ENCODE measurements around the gene DMXL2.
"Not testable (repeated sequence)": the region's sequence is repeated elsewhere in the genome, so short reads cannot be mapped to it uniquely, and the experiment has no call there.

DMXL2 gene

GRCh38 chr15:51568939-51569784 is 53.4 kb downstream of the DMXL2 start:
- H3K27me3 Mint-ChIP-seq, H3K4me3 Mint-ChIP-seq, H3K4me1 Mint-ChIP-seq, DNase-seq, ATAC-seq, H3K27ac Mint-ChIP-seq: not testable (repeated sequence)
- peaks cover 16 to 19% of the 10 kb centered on the region in 2 donors for H3K9me3 Mint-ChIP-seq

GRCh38 chr15:51561271-51561670 is 61.3 kb downstream of the DMXL2 start:
- Mint-ChIP-seq H3K9me3 (no peaks in the 10 kb centered on the region), H3K27me3 (no peaks in the 10 kb centered on the region), H3K4me3 (no peak overlapping the region), H3K27ac (no peak overlapping the region), H3K4me1 (no peaks in the 10 kb centered on the region)
- ATAC-seq (no peak), DNase-seq (no peak)

DNA sequence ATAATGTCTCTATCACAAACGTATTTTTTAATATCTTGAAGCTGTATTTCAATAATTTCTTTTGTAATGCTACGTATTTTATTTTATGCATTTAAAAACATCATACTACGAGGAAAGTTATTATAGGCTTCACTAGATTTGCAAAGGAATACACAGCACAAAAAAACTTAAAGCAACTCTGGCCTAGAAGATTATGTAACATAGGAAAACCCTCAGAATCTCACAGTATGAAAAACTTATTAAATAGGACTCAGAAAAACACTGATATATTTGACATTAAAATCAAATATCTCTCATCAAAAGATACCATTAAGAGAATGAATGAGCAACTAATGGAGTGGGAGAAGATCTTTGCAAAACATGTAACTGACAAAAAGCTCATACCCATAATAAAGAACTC is 63.7 kb downstream of the DMXL2 start:
- Mint-ChIP-seq H3K4me1 (no peaks in the 10 kb centered on the region), H3K27me3 (no peaks in the 10 kb centered on the region), H3K4me3 (no peak overlapping the region), H3K9me3 (no peaks in the 10 kb centered on the region), H3K27ac (no peak overlapping the region)
- no peak for DNase-seq
- no peak for ATAC-seq

DNA sequence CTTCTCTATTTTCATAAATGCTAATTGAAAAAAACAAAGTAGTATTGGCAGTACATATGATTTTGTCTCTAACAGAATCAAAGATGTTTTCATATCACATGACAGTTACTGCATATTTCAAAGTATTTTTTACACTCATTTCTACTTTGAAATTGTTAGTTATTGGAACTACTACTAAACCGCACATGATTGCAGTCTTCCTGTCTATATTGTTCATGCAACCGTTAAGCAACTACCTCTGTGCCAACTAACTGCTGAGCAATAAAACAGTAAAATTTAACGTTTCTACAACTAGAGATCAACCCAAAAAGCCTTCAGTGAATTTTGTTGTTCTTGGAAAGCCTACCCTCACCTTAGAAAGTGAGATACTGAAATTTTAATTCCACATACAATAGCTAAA is 64.2 kb downstream of the DMXL2 start:
- Mint-ChIP-seq H3K9me3 (no peaks in the 10 kb centered on the region), H3K27ac (no peak overlapping the region), H3K4me3 (no peak overlapping the region), H3K4me1 (no peaks in the 10 kb centered on the region), H3K27me3 (no peaks in the 10 kb centered on the region)
- no peak for ATAC-seq
- no peak for DNase-seq

DNA sequence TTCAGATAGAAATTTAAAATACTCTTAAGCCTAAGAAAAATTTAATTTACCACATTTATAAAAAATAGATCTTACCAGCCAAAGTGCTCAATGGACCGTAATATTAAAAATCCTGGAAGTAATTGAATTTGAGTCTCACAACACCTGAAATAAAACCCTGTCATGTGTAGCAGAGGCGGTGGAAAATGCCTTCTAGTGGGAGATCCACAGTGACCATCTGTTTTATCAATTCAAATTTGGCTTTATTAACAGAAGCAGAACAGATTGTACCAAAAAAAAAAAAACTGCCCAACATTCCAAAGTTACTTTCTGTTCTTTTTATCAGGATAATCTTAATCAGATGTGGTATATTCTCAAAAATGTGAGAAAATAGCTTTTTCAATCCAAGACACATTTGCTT is 71.7 kb downstream of the DMXL2 start:
- Mint-ChIP-seq H3K27ac (peak overlapping the region in 1 of 2 donors; percentile 20), H3K27me3 (no peaks in the 10 kb centered on the region), H3K4me1 (peaks cover 9% of the 10 kb centered on the region), H3K4me3 (no peak overlapping the region), H3K9me3 (no peaks in the 10 kb centered on the region)
- DNase-seq (no peak), ATAC-seq (no peak)

- no peak for ATAC-seq
- Mint-ChIP-seq H3K27me3 (no peaks in the 10 kb centered on the region), H3K9me3 (no peaks in the 10 kb centered on the region), H3K4me1 (peaks cover 9% of the 10 kb centered on the region), H3K4me3 (no peak overlapping the region), H3K27ac (no peak overlapping the region)
- no peak for DNase-seq
Measured at GRCh38 chr15:51547656-51548055, 74.9 kb downstream of the DMXL2 start.

DNA sequence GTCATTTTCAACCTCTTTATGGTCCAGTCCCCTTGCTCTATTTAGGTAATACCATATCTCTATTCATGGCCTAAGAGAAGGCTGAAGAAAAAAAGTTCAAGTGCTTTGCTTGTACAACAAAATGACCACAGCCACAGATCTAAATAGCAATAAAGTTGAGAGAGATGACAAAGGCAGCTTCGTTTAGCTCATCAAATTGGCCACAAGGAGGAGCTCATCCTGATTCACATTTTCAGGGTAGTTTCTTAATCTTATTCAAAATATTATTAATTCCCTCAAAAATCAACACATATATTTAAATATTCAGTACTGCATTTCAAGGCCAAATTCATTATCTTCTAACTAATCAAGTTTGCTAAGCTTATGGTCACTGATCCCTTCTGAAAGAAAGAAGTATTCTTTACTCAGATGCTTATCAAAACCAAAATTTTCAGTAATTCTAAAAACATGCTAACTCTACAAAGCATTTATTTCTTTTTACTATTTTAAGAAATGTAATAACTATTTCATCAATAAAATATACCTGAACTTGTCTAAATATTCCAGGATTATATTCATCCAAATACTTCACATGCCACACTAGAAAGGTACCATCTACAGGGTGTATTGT is 85.5 kb downstream of the DMXL2 start:
- no peak overlapping the region for H3K4me3 Mint-ChIP-seq
- no peak overlapping the region for H3K27ac Mint-ChIP-seq
- no peak for ATAC-seq
- no peaks in the 10 kb centered on the region for H3K4me1 Mint-ChIP-seq
- peaks cover 0 to 2% of the 10 kb centered on the region in 2 donors for H3K9me3 Mint-ChIP-seq
- no peaks in the 10 kb centered on the region for H3K27me3 Mint-ChIP-seq
- DNase-seq: no peak

GRCh38 chr15:51533672-51534398 is 88.7 kb downstream of the DMXL2 start:
- Mint-ChIP-seq H3K4me1 (no peaks in the 10 kb centered on the region), H3K4me3 (no peak overlapping the region), H3K27me3 (no peaks in the 10 kb centered on the region), H3K27ac (no peak overlapping the region), H3K9me3 (peaks cover 0 to 8% of the 10 kb centered on the region in 2 donors)
- ATAC-seq: no peak
- no peak for DNase-seq

- ATAC-seq: no peak
- no peaks in the 10 kb centered on the region for H3K4me1 Mint-ChIP-seq
Measured at GRCh38 chr15:51526955-51527354, 95.6 kb downstream of the DMXL2 start.

DNA sequence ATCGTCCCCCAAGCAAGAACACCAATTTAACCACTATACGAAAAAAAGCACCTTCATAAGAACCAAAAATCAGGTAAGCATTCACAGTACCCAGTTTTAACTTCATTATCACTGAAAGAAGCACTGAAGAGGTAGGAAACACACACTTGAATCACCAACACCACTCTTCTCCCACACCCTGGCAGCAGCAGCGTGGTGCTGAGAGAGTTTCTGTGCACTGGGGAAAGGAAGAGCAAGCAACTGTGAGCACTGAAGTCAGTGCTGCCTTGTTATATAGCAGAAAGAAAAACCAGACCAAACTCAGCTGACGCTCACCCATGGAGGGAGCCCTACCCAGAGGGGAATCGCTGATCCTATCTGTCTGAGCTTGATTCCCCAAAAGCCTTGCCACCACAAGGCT is 98.2 kb downstream of the DMXL2 start:
- H3K4me3 Mint-ChIP-seq: no peak overlapping the region
- ATAC-seq (no peak), DNase-seq (no peak)
- peaks cover 17 to 29% of the 10 kb centered on the region in 2 donors for H3K9me3 Mint-ChIP-seq
- no peaks in the 10 kb centered on the region for H3K4me1 Mint-ChIP-seq
- H3K27ac Mint-ChIP-seq: no peak overlapping the region
- H3K27me3 Mint-ChIP-seq: no peaks in the 10 kb centered on the region

More at GRCh38 chr15:51526955-51527354, 95.6 kb downstream of the DMXL2 start:
- H3K27me3 Mint-ChIP-seq: no peaks in the 10 kb centered on the region
- DNase-seq: no peak
- H3K27ac Mint-ChIP-seq: no peak overlapping the region
- H3K4me3 Mint-ChIP-seq: no peak overlapping the region
- H3K9me3 Mint-ChIP-seq: peaks cover 22 to 29% of the 10 kb centered on the region in 2 donors

DNA sequence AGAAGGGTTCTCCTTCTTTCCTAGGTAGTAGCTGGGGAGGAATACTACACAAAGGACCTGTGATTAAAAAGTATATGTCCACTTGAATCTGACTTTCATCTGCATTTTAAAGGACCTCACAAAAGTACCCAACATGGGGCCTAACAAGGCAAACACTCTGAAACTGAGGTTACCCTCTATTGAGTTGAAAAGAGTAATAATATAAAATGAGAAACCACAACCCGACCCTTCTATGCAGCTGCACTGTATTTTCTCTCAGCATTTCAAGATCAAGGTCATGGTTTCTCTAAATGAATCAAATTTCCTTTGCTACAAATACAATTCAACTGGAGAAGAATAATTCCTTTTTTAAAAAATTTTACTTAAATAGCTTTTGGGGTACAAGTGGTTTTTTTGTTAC is 106.3 kb downstream of the DMXL2 start:
- H3K4me3 Mint-ChIP-seq: no peak overlapping the region
- H3K27me3 Mint-ChIP-seq: no peaks in the 10 kb centered on the region
- H3K4me1 Mint-ChIP-seq: no peaks in the 10 kb centered on the region
- no peak for DNase-seq
- ATAC-seq: no peak
- H3K9me3 Mint-ChIP-seq: peaks cover 0 to 3% of the 10 kb centered on the region in 2 donors
- no peak overlapping the region for H3K27ac Mint-ChIP-seq

DNA sequence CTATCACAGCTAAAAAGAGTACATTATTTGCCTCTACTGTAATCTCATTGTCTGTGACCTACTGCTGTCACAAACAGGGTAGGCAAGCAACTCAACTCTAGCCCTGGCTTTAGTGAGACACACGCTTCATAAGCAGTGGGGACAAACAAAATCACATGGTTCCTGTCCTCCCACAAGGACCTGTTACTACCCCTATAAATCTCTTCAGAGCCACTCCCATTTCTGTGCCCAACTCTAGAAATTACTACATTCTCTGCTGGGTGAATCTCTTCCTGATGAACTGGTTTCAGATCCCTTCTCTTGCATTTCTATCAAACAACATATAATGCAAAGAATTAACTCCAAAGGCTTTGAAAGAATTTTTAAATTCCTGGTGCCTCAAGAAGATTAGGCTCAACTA is 117.3 kb downstream of the DMXL2 start:
- DNase-seq (no peak), ATAC-seq (no peak)
- H3K4me1 Mint-ChIP-seq: no peaks in the 10 kb centered on the region
- no peaks in the 10 kb centered on the region for H3K9me3 Mint-ChIP-seq
- no peaks in the 10 kb centered on the region for H3K27me3 Mint-ChIP-seq
- H3K4me3 Mint-ChIP-seq: no peak overlapping the region
- H3K27ac Mint-ChIP-seq: no peak overlapping the region

- Mint-ChIP-seq H3K4me3 (no peak overlapping the region), H3K4me1 (no peaks in the 10 kb centered on the region), H3K27me3 (no peaks in the 10 kb centered on the region), H3K27ac (no peak overlapping the region), H3K9me3 (no peaks in the 10 kb centered on the region)
- DNase-seq (no peak), ATAC-seq (no peak)
Measured at GRCh38 chr15:51503003-51503402, 119.6 kb downstream of the DMXL2 start.

GRCh38 chr15:51499379-51499976 is 123.1 kb downstream of the DMXL2 start:
- peak; percentile 48 for ATAC-seq
- H3K4me3 Mint-ChIP-seq: no peak overlapping the region

GRCh38 chr15:51497806-51498205 is 124.8 kb downstream of the DMXL2 start:
- Mint-ChIP-seq H3K27me3 (no peaks in the 10 kb centered on the region), H3K4me3 (no peak overlapping the region), H3K27ac (no peak overlapping the region), H3K4me1 (no peaks in the 10 kb centered on the region), H3K9me3 (no peaks in the 10 kb centered on the region)
- ATAC-seq (no peak), DNase-seq (no peak)

More at GRCh38 chr15:51499379-51499976, 123.1 kb downstream of the DMXL2 start:
- DNase-seq: no peak
- Mint-ChIP-seq H3K27ac (no peak overlapping the region), H3K27me3 (no peaks in the 10 kb centered on the region), H3K9me3 (no peaks in the 10 kb centered on the region), H3K4me1 (no peaks in the 10 kb centered on the region)

GRCh38 chr15:51496246-51496645 is 126.3 kb downstream of the DMXL2 start:
- Mint-ChIP-seq H3K27ac (no peak overlapping the region), H3K27me3 (no peaks in the 10 kb centered on the region), H3K4me1 (no peaks in the 10 kb centered on the region), H3K4me3 (no peak overlapping the region), H3K9me3 (no peaks in the 10 kb centered on the region)
- ATAC-seq (no peak), DNase-seq (no peak)
